ENCODE data around the gene MOSPD3.

Gene MOSPD3

DNA sequence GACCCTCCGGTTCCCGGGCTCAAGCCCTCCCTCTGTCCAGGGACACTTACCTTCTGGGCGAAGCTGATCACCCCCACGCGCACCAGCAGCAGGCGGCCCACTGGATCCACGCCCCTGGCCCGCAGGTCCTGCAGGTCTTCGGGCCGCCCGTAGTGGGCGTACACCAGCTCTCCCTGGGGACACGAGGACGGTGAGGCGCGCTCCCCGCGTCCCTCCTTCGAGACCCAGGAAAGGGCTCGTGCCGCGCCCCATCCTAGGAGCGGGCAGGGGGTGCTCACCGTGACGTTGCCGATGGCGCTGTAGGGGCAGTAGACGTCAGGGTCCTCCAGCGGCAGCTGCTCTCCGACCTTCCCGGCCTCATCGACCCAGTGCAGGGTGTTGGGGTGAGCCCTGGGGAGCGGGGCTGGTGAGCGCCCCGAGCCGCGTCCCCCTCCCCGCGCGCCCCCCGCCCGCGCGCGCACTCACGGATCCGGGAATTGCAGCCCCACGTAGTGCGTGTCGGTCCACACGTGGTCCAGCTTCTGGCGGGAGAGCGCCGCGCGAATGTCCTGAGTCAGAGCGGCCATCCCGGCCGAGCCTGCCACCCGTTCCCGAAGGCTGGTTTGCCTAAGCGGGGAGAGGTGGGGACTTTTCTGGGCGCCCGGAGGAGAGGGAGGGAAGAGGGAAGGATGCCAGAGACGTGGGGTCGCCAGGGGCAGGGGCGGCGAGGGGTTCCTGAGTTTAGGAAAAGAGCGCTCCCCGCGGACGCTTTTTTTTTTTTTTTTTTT lies 20.8 kb downstream of the MOSPD3 start:
- no peak for FAIRE-seq
- DNase-seq (ENCODE audit: insufficient read length, low spot score), result peak; percentile 68
- TF ChIP-seq, protein P1, sequence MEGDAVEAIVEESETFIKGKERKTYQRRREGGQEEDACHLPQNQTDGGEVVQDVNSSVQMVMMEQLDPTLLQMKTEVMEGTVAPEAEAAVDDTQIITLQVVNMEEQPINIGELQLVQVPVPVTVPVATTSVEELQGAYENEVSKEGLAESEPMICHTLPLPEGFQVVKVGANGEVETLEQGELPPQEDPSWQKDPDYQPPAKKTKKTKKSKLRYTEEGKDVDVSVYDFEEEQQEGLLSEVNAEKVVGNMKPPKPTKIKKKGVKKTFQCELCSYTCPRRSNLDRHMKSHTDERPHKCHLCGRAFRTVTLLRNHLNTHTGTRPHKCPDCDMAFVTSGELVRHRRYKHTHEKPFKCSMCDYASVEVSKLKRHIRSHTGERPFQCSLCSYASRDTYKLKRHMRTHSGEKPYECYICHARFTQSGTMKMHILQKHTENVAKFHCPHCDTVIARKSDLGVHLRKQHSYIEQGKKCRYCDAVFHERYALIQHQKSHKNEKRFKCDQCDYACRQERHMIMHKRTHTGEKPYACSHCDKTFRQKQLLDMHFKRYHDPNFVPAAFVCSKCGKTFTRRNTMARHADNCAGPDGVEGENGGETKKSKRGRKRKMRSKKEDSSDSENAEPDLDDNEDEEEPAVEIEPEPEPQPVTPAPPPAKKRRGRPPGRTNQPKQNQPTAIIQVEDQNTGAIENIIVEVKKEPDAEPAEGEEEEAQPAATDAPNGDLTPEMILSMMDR (IDR thresholded peaks at IDR 0.05; ENCODE audit: insufficient read depth, missing control alignments), result peak; percentile 30

DNA sequence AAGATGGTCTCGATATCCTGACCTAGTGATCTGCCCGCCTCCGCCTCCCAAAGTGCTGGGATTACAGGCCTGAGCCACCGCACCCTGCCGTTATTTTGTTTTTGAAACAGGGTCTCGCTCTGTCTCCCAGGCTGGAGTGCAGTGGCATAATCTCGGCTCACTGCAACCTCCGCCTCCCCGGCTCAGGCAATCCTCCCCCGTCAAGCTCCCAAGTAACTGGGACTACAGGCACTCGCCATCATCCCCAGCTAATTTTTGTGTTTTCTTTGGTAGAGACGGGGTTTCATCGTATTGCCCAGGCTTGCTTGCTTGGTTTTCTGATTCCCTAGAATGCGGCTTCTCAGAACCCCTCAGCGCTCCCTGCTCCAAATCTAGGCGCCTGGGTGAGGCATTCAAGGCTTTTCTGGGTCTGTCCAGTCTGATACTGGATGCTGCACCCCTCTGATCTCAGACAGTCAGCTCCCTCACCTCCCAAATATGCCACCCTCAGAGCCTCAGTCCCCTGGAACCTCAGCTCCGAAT lies 27.7 kb downstream of the MOSPD3 start:
- TF ChIP-seq, protein P1 (IDR thresholded peaks at IDR 0.05; ENCODE audit: insufficient read depth, missing control alignments), result no peak
- FAIRE-seq, result no peak
- DNase-seq (ENCODE audit: insufficient read length, low spot score), result no peak

DNA sequence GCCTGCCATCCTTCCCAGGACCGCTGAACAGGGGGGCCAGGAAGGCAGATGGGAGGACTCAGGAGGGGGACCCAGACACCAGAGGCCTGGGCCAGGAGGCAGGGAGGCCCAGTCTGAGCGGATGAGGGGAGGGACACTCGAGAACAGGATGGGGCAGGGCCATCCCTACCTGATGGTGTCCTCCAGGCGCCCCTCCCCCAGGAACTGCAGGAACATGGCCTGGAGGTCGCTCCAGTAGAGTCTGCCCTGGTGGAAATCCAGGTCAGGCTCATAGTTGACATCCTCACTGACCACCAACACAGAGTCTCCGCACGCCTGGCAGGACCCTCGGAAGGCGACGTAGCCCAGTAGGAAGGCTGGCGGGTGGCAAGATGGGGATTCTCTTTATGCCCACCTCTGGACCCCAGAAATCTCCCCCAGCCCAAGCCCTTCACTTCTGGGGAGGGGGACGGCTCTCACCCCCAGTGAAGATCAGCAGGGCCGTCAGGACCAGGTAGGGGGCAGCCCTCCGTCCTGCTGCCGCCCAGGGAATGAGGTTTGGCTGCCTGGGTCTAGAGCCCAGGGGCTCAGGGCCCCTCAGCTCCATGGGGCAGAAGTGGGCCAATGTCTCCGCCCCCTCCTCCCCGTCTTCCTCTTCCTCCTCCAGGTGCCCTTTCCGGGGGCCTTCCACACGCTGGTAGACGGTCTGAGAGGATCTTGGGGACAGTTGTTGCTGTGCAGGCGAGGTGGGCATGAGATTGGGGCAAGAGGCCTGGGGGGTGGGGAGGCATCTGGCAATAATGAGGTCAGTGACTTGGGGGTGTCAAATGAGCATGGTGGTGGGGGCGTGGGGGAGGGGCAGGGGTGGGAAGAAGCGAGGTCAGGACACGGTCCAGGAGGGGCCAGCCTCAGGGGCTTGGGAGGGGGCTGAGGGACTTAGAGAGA lies 28.4 kb downstream of the MOSPD3 start:
- FAIRE-seq (no peak), DNase-seq (ENCODE audit: insufficient read length, low spot score) (no peak)
- TF ChIP-seq, protein P1 (IDR thresholded peaks at IDR 0.05; ENCODE audit: insufficient read depth, missing control alignments), result no peak

DNA sequence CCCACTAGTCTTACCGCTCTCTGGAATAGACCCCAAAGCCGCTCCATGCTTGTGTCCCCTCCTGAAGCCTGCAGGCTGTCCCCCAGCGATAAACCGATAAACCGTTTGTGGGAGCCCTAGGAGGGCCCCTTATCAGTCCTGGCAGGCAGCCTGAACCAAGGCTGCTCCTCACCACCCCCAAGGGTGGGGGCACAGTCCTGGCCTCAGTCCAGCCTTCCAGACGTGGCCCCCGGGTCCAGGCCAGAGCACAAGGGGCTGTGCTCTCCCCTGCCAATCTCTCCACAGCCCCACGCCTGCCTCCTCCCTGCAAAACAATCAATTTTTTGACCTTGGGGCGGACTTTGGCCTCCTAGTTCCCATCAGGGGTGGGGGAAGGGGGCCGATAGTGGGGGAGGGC lies 29.1 kb downstream of the MOSPD3 start, which contains the start of gene TFR2:
TFR2 (minus strand) TSS at position 90 of the 397 bp plus-strand sequence; CDS start at position 47, 43 bp downstream.
- TF ChIP-seq, protein P1 (IDR thresholded peaks at IDR 0.05; ENCODE audit: insufficient read depth, missing control alignments), result no peak
- DNase-seq (ENCODE audit: insufficient read length, low spot score) (no peak), FAIRE-seq (no peak)

DNA sequence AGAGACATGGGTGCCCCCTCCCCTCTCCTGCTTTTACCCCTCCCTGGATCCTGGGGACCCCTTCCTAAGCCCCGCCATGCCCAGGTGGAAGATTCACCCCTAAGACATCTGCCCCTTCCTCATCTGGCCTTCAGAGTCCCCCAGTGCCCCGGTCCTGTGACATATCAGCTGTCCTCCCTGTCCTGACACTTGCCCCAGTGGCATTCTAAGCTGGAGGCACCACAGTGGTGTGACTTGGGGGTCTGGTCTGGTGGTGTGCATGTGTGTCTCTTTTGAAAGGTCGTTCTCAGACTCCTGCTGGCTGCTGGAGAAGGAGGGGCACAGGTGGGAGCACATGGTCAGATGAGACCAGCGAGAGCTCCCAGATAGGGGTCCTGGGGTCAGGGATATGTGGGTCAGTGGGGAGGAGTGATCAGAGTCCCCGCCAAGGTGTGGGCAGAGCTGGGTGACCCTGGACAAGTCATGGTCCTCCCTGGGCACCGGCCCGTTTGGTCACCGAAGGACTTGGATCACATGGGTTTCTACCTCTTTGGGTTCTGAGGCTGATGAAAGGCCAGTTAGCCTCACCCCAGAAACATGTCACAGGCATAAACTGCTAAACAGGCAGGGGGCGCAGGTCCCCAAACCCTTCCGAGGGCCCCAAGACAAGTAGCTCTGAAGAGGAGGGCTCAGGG lies 29.7 kb downstream of the MOSPD3 start:
- FAIRE-seq (no peak), DNase-seq (ENCODE audit: insufficient read length, low spot score) (no peak)
- TF ChIP-seq, protein P1 (IDR thresholded peaks at IDR 0.05; ENCODE audit: insufficient read depth, missing control alignments), result no peak

DNA sequence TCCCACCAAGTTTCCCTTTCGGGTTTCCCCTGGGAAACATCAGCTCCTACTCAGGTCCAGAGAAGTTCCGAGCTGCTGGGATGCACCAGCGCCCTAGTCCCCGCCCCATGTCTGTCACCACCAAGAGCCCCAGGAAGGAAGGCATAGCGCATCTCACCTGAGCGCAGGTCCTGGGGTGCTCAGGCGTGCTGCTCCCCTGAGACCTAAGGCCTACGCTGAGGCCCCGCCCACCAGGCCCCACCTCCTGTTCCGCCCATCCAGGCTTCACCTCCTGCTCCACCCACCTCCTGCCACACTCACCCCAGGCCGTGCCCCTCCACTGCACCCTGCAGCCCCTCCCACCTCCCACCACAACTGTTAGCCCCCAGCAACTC lies 30.2 kb downstream of the MOSPD3 start:
- DNase-seq (ENCODE audit: insufficient read length, low spot score) (no peak), FAIRE-seq (no peak)
- TF ChIP-seq, protein P1 (IDR thresholded peaks at IDR 0.05; ENCODE audit: insufficient read depth, missing control alignments), result no peak
